HG02943 (cell line): ENCODE results near the gene REG3A.

ENCODE experiments used
- ATAC-seq: cut with Tn5 transposase; IDR thresholded peaks from one replicate; pipeline ENCODE4 v1.9.1; 2021; ENCODE audit warnings: mild to moderate bottlenecking, low read depth, moderate library complexity; ENCODE audit not compliant: unreplicated experiment

The REG3A gene

GRCh38 chr2:79124907-79125720 is 34.4 kb downstream of the REG3A start:
- no peak for ATAC-seq

DNA sequence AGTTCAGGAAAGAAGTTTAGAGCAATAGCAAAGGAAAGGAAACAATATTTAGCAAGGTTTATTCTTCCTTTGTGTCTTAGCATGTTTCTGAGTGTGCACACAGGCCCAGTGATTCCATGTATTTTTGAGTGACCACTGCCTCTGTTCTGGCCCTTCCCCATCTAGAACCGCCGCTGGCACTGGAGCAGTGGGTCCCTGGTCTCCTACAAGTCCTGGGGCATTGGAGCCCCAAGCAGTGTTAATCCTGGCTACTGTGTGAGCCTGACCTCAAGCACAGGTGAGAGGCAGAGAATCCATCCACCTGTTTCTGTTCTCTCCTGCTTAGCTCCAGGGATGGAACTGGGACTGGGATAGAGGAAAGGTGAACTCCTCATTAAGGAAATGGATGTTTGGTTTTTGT is 36.9 kb downstream of the REG3A start:
- ATAC-seq = no peak

- no peak for ATAC-seq
Measured at GRCh38 chr2:79120194-79120713, 39.3 kb downstream of the REG3A start, which contains the start of gene REG1A. REG1A (plus strand) TSS chr2:79120488; CDS start chr2:79120862, 374 bp downstream.

GRCh38 chr2:79116997-79117928 is 42.3 kb downstream of the REG3A start:
- no peak for ATAC-seq

- ATAC-seq = no peak
Measured at GRCh38 chr2:79114797-79115494, 44.6 kb downstream of the REG3A start.

DNA sequence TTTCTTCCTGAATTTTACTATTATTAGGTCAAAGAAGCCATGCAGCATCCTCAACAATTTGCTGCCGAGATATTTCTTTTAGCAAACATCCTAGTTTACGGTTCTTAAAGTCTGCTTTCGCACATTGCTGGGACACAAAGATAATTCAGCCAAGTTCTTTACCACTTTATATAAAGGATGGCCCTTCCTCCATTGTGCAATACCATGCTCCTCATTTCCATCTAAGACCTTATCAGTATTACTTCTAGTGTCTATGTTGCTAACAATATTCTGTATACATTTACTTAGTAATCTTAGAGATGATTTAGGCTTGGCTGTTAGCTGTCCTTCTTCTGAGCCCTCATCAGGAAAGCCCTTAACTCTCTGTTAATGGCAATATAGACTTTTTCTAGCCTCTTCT is 47.3 kb downstream of the REG3A start:
- ATAC-seq = no peak
